Esophagus muscularis mucosa (tissue), 4 donors: ENCODE measurements around the gene ANKRD13D. TPM values are rescaled to one million over a fixed set of nuclear protein-coding genes. Genes with fewer than 3 reads are reported as not detected.

Experiments used
- DNase-seq: peaks from one replicate; pipeline ENCODE4 v3.0.0-alpha.2; 2017; ENCODE audit errors: extremely low spot score
- H3K27ac ChIP-seq, 4 donors: fragments of 200-600 bp; sonication (generic); replicated peaks in 1 of 4; 1 replicate in 3 of 4; 2 replicates in 1 of 4; pipeline ENCODE4 v1.5.1; 2016 to 2019; ENCODE audit warnings: mild to moderate bottlenecking in 1 of 4
- H3K27me3 ChIP-seq, 4 donors: fragments of 200-600 bp; sonication (generic); one replicate each; pipeline versions ENCODE4 v1.5.1 to v1.6.0; 2016 to 2019
- H3K36me3 ChIP-seq, 4 donors: fragments of 200-600 bp; sonication (generic); one replicate each; pipeline ENCODE4 v1.5.1; 2016 to 2019
- H3K4me1 ChIP-seq, 4 donors: fragments of 200-600 bp; sonication (generic); one replicate each; pipeline ENCODE4 v1.5.1; 2016 to 2019
- H3K4me3 ChIP-seq, 4 donors: fragments of 200-600 bp; sonication (generic); 1 replicate in 2 of 4; 2 replicates in 2 of 4; pipeline ENCODE4 v1.5.1; 2016 to 2019; ENCODE audit warnings: mild to moderate bottlenecking in 4 of 4, moderate library complexity in 1 of 4
- H3K9me3 ChIP-seq, 4 donors: fragments of 200-600 bp; sonication (generic); 1 replicate in 3 of 4; 2 replicates in 1 of 4; pipeline ENCODE4 v1.5.1; 2016 to 2019
- EP300 ChIP-seq: sonication (generic); formaldehyde crosslinking; IDR thresholded peaks from one replicate; pipeline ENCODE4 v1.6.1; 2017; ENCODE audit warnings: antibody characterized with exemption
- POLR2A ChIP-seq: fragments of 450-650 bp; IDR thresholded peaks from one replicate; pipeline ENCODE4 v1.6.1; 2017; ENCODE audit warnings: antibody characterized with exemption, moderate library complexity, mild to moderate bottlenecking, low read depth
- POLR2AphosphoS5 ChIP-seq, 2 donors: sonication (generic); formaldehyde crosslinking; IDR thresholded peaks; one replicate each; pipeline ENCODE4 v1.6.1; 2017; ENCODE audit warnings: antibody characterized with exemption in 2 of 2
- WGBS: methylation state at CpG from one replicate; pipeline ENCODE4 v1.1.5; 2018; 5-methylcytosine and 5-hydroxymethylcytosine counted together
- intact Hi-C: fragments of 100-400 bp; cut with DNase I; formaldehyde crosslinking; loops from one replicate; pipeline ENCODE4 v1.15.1; 2023
- total RNA-seq, 4 donors: library from RNA; depleted of rRNA; stranded (reverse); fragments of >200 nt; gene quantifications; one replicate each; pipeline versions ENCODE4 v1.1.0 to v1.2.1, GENCODE V29; 2016
- TF ChIP-seq, protein P1 (sequence below), 3 experiments: fragments of 200-600 bp in 2 of 3; fragments of 450-650 bp in 1 of 3; sonication (generic) in 2 of 3; IDR thresholded peaks; one replicate each; pipeline ENCODE4 v1.5.1; 2017 to 2019; ENCODE audit warnings: antibody characterized with exemption in 3 of 3, mild to moderate bottlenecking in 2 of 3, moderate library complexity in 1 of 3

ANKRD13D gene
- total RNA-seq, 4 donors from 2014 or later: 27.7 to 53.0 (median 39.5) TPM

DNA sequence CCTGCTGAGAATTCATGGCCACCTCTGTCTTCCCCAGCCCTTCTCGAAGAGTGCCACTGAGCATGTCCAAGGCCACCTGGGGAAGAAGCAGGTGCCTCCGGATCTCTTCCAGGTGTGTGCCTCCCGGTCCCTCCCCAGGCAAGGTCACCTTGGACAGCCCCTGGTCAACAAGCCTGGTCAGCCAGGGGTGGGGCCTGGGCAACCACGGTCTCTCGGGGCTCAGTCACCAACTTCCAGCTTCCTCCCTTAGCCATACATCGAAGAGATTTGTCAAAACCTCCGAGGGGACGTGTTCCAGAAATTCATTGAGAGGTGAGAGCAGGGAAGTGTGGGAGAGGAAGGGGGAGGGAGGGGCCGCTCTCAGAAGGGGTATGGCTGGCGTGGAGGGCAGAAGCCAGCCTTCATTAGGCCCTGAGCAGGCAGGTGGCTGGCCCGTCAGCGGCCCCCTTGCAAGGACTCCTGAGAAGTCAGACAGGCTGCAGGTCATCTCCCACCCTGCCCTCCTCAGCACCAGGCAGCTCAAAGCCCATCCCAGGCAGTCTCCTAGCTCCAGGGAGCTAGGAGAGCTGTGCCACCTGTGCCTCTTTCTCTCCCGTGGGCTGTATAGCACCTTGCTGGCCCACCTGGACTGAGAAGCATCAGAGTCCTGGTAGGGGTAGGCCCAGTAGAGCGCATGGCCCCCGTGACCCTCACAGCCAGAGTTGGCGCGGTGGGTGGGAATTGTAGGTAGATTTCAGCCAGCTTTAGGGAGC, 9.3 kb upstream of the ANKRD13D start:
- peaks cover 56 to 65% (median 61%) of the 10 kb centered on the region in 4 donors for H3K36me3 ChIP-seq
- 84% methylated on average over 15 of the region's 17 CpGs for WGBS
- H3K27ac ChIP-seq: peak overlapping the region; percentile 7 to 87 (median 76)
- H3K27me3 ChIP-seq: no peaks in the 10 kb centered on the region
- TF ChIP-seq POLR2A (no peak), POLR2AphosphoS5 (IDR thresholded peaks at IDR 0.05) (no peak), EP300 (no peak)
- TF ChIP-seq, protein P1, sequence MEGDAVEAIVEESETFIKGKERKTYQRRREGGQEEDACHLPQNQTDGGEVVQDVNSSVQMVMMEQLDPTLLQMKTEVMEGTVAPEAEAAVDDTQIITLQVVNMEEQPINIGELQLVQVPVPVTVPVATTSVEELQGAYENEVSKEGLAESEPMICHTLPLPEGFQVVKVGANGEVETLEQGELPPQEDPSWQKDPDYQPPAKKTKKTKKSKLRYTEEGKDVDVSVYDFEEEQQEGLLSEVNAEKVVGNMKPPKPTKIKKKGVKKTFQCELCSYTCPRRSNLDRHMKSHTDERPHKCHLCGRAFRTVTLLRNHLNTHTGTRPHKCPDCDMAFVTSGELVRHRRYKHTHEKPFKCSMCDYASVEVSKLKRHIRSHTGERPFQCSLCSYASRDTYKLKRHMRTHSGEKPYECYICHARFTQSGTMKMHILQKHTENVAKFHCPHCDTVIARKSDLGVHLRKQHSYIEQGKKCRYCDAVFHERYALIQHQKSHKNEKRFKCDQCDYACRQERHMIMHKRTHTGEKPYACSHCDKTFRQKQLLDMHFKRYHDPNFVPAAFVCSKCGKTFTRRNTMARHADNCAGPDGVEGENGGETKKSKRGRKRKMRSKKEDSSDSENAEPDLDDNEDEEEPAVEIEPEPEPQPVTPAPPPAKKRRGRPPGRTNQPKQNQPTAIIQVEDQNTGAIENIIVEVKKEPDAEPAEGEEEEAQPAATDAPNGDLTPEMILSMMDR (IDR thresholded peaks at IDR 0.05): no peak
- no peak for DNase-seq
- no peak overlapping the region for H3K4me3 ChIP-seq
- intact Hi-C loops: no loop called here
- peaks cover 42 to 82% (median 59%) of the 10 kb centered on the region in 4 donors for H3K4me1 ChIP-seq
- H3K9me3 ChIP-seq: no peaks in the 10 kb centered on the region

DNA sequence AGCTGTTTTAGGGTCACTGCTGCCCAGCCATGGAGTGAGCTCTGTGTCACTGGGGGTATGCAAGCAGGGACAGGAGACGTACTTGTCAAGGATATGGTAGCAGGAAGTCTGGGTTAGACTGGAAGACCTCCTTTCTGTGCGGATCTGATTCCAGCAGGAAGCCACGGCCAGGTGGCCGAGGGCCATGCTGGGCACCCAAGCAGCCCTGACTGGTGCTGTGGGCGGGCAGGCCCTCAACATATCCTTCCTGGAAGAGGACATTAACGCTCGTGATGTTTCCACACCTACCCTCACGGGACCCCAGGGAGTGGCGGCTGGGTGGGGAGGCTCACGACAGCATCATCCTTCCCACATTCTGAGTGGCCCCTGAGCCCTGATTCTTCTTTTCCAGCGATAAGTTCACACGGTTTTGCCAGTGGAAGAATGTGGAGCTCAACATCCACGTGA, 8.7 kb upstream of the ANKRD13D start:
- 50% methylated on average over 10 of the region's 13 CpGs for WGBS
- Histone ChIP-seq H3K27me3 (no peaks in the 10 kb centered on the region), H3K36me3 (peaks cover 62 to 71% (median 67%) of the 10 kb centered on the region in 4 donors), H3K9me3 (no peaks in the 10 kb centered on the region), H3K4me3 (no peak overlapping the region), H3K27ac (peak overlapping the region in 3 of 4 donors; percentile 7 to 87 (median 80)), H3K4me1 (peaks cover 36 to 82% (median 53%) of the 10 kb centered on the region in 4 donors)
- no peak for DNase-seq
- intact Hi-C loops: no loop called here
- no peak for TF ChIP-seq EP300

DNA sequence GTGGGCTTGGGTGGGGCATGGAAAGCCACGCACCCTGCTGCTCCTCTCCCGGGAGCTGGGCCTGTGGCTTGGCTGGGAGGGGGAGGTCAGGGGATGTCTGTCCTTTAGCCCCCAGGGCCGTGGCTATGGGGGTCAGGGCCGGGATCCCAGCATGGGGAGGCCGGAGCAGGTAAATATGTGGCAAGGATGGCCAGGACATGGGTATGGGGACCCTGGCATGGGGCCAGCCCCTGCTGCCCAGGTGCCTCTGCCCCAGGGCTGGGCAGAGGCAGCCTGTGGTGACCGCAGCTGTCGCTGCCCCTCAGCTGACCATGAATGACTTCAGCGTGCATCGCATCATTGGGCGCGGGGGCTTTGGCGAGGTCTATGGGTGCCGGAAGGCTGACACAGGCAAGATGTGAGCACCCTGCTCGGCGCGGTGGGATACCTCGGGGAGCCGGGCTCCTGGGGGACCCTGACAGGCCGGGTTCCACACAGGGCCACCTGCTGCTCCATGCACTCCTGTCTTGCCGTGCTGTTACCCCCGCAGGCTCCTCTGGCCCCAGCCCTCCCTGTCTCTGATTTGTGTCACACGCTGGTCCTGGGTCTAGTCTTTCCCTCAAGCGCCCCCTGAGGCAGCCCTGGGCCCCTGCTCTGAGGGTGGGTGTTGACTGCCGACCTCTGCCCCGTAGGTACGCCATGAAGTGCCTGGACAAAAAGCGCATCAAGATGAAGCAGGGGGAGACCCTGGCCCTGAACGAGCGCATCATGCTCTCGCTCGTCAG, 8.1 kb upstream of the ANKRD13D start:
- no peak for DNase-seq
- 89% methylated on average over 27 of the region's 31 CpGs for WGBS
- Histone ChIP-seq H3K4me1 (peaks cover 30 to 82% (median 53%) of the 10 kb centered on the region in 4 donors), H3K27me3 (no peaks in the 10 kb centered on the region), H3K36me3 (peaks cover 65 to 77% (median 73%) of the 10 kb centered on the region in 4 donors), H3K9me3 (no peaks in the 10 kb centered on the region), H3K27ac (peak overlapping the region in 2 of 4 donors; percentile 80 to 87), H3K4me3 (no peak overlapping the region)
- intact Hi-C loops: no loop called here
- TF ChIP-seq POLR2AphosphoS5 (IDR thresholded peaks at IDR 0.05): no peak
- no peak for TF ChIP-seq EP300
- TF ChIP-seq POLR2A: no peak
- TF ChIP-seq, protein P1 (IDR thresholded peaks at IDR 0.05): no peak

DNA sequence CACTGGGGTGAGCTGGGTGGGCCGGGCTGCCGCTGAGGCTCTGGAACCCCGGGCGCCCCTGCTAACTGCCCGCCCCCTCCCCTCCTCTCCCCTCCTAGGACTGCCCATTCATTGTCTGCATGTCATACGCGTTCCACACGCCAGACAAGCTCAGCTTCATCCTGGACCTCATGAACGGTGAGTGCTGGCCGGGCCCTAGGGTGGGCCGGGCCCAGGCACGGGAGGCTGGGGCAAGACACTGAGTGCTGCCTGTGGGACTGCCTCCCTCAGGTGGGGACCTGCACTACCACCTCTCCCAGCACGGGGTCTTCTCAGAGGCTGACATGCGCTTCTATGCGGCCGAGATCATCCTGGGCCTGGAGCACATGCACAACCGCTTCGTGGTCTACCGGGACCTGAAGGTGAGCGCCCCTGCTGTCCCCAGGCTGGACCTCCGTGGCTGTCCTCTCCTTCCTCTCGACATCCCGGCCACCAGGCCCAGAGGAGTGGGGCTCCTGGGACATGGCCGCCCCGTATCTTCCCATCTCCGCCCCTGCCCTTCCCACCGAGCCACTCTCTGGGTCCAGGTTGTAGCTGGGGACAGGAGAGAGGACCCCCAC, 7.5 kb upstream of the ANKRD13D start:
- Histone ChIP-seq H3K4me1 (peaks cover 27 to 81% (median 53%) of the 10 kb centered on the region in 4 donors), H3K36me3 (peaks cover 65 to 81% (median 80%) of the 10 kb centered on the region in 4 donors), H3K9me3 (no peaks in the 10 kb centered on the region), H3K27me3 (no peaks in the 10 kb centered on the region), H3K4me3 (no peak overlapping the region), H3K27ac (peak overlapping the region in 1 of 4 donors; percentile 8)
- TF ChIP-seq EP300 (no peak), POLR2A (no peak), POLR2AphosphoS5 (IDR thresholded peaks at IDR 0.05) (no peak)
- TF ChIP-seq, protein P1 (IDR thresholded peaks at IDR 0.05): no peak
- 91% methylated on average over 15 of the region's 27 CpGs for WGBS
- no peak for DNase-seq
- intact Hi-C loops: no loop called here
